GM12875 (cell line): Measurements from ENCODE around the gene PGPEP1.
"Not testable (repeated sequence)": the region's sequence is repeated elsewhere in the genome, so short reads cannot be mapped to it uniquely, and the experiment has no call there.

Source experiments
- H3K4me3 ChIP-seq: one replicate; pipeline ENCODE4 v1.5.1; 2011; ENCODE audit warnings: low read depth, low read length, control low read depth
- TF ChIP-seq, protein P1 (sequence below): IDR thresholded peaks from 2 replicates; pipeline ENCODE4 v1.5.1; 2011; ENCODE audit warnings: low read depth, mild to moderate bottlenecking, control low read depth, inconsistent platforms, low read length, moderate library complexity, borderline replicate concordance; ENCODE audit not compliant: insufficient read depth

PGPEP1 gene

DNA sequence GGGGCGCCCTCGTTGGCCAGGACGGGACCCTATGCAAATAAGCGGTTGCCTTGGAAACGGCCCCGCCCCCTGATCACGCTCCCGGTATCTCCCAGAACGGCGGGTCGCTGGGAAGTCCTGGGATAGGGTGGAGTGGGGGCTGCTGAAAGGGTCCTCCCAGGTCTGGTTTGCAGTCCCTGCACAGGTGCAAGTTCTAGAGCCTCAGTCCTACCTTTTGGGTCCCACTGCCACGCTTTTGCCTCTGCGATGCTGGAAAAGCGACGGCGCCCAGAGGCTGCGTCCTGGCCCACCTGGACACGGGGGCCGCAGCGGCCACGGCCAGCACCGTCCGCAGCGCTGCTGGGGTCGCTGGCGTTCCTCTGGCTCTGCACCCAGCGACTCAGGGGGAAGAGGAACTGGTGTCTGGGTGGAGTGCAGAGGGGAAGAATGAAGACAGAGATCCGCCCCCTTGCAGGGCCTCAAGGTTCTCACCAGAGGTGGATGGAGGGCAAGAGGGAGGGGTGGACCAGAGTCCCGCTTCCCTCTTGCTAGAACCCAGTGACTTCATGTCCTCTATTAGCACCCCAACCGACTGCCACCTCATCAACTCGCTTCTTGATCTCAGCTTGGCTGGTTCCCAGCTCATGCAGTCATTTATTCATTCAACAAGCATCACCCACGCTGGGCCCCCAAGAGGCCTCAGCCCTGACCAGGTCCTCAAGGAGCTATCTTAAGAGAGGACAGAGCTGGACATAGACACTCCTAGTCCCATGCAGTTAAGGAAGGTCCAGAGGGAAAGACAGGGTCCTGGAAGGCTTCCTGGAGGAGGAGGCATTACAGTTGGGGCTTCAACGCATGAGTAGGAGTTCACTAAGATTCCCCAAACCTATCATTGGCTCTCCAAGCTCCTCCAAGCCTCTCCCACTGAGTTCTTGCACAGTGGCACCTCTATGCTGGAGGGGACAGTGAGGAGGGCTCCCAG is 57.1 kb downstream of the PGPEP1 start, which contains the start of gene LRRC25:
LRRC25 (minus strand) TSS at position 381 of the 961 bp plus-strand sequence. CDS start 659 bp downstream, outside the sequence.
- TF ChIP-seq, protein P1, sequence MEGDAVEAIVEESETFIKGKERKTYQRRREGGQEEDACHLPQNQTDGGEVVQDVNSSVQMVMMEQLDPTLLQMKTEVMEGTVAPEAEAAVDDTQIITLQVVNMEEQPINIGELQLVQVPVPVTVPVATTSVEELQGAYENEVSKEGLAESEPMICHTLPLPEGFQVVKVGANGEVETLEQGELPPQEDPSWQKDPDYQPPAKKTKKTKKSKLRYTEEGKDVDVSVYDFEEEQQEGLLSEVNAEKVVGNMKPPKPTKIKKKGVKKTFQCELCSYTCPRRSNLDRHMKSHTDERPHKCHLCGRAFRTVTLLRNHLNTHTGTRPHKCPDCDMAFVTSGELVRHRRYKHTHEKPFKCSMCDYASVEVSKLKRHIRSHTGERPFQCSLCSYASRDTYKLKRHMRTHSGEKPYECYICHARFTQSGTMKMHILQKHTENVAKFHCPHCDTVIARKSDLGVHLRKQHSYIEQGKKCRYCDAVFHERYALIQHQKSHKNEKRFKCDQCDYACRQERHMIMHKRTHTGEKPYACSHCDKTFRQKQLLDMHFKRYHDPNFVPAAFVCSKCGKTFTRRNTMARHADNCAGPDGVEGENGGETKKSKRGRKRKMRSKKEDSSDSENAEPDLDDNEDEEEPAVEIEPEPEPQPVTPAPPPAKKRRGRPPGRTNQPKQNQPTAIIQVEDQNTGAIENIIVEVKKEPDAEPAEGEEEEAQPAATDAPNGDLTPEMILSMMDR = no peak
- peak within 1 kb of the TSS; percentile 49 for H3K4me3 ChIP-seq

DNA sequence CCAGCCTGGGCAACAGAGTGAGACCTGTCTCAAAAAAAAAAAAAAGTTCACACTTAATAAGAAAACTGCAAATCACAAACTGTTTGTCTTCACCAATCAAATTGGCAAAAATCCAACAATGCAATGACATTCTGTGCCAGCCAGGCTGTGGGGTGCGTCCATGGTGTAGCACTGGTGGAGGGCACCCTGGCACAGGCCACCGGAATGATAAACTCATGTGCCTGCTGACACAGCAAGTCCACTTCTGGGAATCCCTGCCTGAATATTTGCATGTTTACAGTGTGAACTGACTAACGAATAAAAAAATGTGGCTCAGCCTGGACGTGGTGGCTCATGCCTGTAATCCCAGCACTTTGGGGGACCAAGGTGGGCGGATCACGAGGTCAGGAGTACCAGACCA is 58.6 kb downstream of the PGPEP1 start:
- TF ChIP-seq, protein P1 = no peak
- no peak overlapping the region for H3K4me3 ChIP-seq

DNA sequence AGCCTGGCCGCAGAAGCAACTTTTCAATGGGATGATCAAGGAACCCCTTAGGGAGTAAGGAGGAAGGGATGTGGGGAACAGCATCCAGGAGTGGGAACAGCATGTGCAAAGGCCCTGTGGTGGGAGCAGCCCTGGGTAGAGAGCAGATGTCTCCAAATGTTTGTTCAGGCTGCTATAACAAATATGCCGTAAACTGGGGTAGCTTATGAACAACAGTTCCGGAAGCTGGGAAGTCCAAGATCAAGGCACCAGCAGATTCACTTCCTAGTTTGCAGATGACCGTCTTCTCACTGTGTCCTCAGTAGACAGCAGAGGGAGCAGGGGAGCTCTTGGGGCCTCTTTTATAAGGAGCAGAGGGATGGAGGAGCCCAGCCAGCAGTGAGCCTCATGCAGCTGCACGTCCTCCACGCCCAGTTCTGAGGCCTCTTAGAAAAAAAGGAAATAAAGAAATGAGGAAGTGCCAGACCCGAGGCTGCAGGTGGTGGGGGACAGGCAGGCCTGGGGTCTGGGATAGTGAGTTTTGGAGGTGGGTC is 61.2 kb downstream of the PGPEP1 start:
- TF ChIP-seq, protein P1 = peak; percentile 45; the same call in 1 of the 2 replicates
- no peak overlapping the region for H3K4me3 ChIP-seq

DNA sequence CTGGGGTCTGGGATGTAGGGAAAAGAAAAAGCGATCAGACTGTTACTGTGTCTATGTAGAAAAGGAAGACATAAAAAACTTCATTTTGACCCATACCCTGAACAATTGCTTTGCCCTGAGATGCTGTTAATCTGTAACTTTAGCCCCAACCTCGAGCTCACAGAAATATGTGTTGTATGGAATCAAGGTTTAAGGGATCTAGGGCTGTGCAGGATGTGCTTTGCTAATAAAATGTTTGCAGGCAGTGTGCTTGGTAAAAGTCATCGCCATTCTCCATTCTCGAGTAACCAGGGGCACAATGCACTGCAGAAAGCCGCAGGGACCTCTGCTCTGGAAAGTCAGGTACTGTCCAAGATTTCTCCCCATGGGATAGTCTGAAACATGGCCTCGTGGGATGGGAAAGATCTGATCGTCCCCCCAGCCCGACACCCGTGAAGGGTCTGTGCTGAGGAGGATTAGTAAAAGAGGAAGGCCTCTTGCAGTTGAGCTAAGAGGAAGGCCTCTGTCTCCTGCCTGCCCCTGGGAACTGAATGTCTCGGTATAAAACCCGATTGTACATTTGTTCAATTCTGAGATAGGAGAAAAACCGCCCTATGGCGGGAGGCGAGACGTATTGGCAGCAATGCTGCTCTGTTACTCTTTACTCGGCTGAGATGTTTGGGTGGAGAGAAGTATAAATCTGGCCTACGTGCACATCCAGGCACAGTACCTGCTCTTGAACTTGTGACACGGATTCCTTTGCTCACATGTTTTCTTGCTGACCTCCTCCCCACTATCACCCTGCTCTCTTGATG is 62.3 kb downstream of the PGPEP1 start:
- H3K4me3 ChIP-seq = not testable (repeated sequence)

DNA sequence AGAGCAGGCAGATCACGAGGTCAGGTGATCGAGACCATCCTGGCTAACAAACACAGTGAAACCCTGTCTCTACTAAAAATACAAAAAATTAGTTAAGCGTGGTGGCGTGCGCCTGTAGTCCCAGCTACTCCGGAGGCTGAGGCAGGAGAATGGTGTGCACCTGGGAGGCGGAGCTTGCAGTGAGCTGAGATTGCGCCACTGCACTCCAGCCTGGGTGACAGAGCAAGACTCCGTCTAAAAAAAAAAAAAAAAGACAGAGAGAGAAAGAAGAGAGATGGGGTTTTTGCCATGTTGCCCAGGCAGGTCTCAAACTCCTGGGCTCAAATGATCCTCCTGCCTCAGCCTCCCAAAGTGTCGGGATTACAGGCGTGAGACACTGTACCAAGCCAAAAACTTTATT is 65.4 kb downstream of the PGPEP1 start:
- not testable (repeated sequence) for H3K4me3 ChIP-seq

DNA sequence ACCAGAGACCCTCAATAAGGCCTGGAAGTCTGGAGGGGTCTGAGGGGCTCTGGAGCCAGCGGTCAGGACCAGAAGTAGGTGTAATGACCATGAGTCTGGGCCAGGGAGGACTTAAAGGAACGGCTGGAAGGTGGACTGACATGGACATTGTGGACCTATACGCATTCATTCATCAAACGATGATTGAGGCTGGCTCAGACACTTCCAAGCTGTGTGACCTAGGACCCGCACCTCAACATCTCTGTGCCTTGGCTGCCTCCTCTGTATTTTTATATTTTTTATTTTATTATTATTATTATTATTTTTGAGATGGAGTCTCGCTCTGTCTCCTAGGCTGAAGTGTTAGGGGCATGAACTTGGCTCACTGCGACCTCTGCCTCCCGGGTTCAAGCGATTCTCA is 66.4 kb downstream of the PGPEP1 start:
- TF ChIP-seq, protein P1 = no peak
- no peak overlapping the region for H3K4me3 ChIP-seq

DNA sequence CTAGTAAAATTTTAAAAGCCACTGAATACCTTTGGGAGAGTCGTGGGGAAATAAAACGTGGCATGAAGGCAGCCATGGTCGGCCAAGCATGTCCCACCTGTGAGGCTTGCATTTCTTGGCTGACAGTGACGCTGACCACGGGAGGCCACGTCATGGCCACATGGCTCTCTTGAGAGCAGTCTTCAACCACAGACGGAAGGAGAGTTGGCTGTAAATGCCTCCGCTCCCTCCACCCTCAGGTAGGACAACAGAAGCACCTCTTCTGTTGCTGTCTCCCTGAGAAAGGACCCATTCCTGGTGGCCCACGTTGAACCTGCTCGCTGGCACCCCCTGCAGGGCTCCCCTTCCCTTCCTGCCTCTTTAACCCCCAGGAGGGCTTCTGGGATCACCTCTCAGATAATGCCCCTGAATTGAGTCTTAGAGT is 67.7 kb downstream of the PGPEP1 start:
- TF ChIP-seq, protein P1 = peak; percentile 60
- no peak overlapping the region for H3K4me3 ChIP-seq
